C4-2B (cell line): ENCODE results near the gene MCU.

Experiments used
- H3K27ac ChIP-seq: fragments of 450-650 bp; 2 replicates; pipeline ENCODE4 v1.5.1; 2017
- CTCF ChIP-seq: fragments of 450-650 bp; conservative IDR thresholded peaks from 2 replicates; pipeline ENCODE4 v1.5.1; 2017; ENCODE audit warnings: mild to moderate bottlenecking
- ZFX ChIP-seq: fragments of 450-650 bp; IDR thresholded peaks from 2 replicates; pipeline ENCODE4 v1.6.1; 2017

Gene MCU

GRCh38 chr10:72832701-72833100 is 140.8 kb downstream of the MCU start:
- TF ChIP-seq CTCF (no peak), ZFX (no peak)
- H3K27ac ChIP-seq: no peak overlapping the region

GRCh38 chr10:72834183-72834825 is 142.4 kb downstream of the MCU start:
- H3K27ac ChIP-seq: no peak overlapping the region
- peak; percentile 82 for TF ChIP-seq CTCF
- TF ChIP-seq ZFX: no peak

GRCh38 chr10:72840319-72840718 is 148.4 kb downstream of the MCU start:
- TF ChIP-seq ZFX: no peak
- TF ChIP-seq CTCF: no peak
- no peak overlapping the region for H3K27ac ChIP-seq

GRCh38 chr10:72841487-72841886 is 149.5 kb downstream of the MCU start:
- TF ChIP-seq CTCF: no peak
- no peak for TF ChIP-seq ZFX
- H3K27ac ChIP-seq: no peak overlapping the region

- H3K27ac ChIP-seq: no peak overlapping the region
- TF ChIP-seq CTCF (no peak), ZFX (no peak)
These were observed 150.2 kb downstream of the MCU start for GRCh38 chr10:72842164-72842563.

GRCh38 chr10:72846238-72846637 is 154.3 kb downstream of the MCU start:
- H3K27ac ChIP-seq: no peak overlapping the region
- TF ChIP-seq ZFX (no peak), CTCF (no peak)

GRCh38 chr10:72847681-72848080 is 155.7 kb downstream of the MCU start:
- H3K27ac ChIP-seq: no peak overlapping the region
- TF ChIP-seq ZFX: no peak
- no peak for TF ChIP-seq CTCF
